Measurements from ENCODE around the gene FXN.
"Not testable (repeated sequence)": the region's sequence is repeated elsewhere in the genome, so short reads cannot be mapped to it uniquely, and the experiment has no call there.

Gene FXN

GRCh38 chr9:69027355-69028097, 8.0 kb upstream of the FXN start:
- peak; percentile 85 for DNase-seq (ENCODE audit: low spot score)

- no peak for DNase-seq (ENCODE audit: low spot score)
Measured at GRCh38 chr9:69028754-69029153, 6.8 kb upstream of the FXN start.

DNA sequence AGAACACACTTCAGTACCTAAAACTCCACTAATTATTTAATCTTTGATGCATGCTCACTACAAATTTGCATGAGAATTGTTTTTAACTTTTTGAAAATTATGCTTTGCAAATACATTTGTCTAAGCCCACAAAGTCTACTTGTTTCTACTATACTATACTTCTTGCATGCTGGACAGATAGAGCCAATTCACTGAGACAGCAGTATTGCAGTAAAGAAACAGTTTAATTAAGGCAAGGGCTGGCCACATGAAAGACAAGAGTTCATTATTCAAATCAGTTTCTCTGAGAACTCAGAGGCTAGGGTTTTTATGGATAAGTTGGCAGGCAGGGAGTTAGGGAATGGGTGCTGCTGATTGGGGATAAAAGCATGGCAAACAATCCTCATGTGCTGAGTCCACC, 6.0 kb upstream of the FXN start:
- DNase-seq (ENCODE audit: low spot score) = no peak

DNA sequence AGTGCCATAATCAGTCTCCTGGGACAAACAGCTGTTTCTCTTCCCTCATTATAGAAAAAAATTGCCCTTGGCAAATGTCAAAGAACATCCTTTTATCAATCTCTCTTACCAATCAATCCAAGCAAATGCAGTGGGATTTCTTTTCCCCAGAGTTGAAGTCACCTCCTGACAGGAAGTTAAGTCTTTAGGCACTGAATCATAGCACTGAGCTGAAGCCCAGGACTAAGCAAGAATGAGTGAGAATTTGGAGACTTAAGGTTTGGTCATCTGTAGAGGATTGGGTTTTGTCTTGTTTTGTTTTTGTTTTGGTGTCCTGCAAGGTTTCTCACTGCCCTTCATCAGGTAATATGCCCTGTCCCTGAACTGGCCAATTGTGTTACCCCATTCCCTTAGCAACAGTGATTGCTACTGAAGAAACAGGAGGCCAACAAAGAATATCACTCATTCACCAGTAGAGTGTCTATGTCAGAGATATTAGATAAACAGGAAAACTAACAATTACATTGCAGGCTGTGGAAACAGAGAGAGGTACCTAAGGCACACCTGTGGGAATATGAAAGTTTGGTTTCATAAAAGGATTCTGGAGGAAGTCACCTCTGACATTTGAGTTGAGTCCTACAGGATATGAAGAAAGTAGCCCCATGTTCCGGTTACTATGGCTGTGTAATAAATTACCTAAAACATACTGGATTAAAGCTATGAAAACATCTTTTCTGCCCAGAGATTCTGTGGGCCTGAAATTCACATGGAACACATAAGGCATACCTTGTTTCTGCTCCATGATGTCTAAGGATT, 4.5 kb upstream of the FXN start:
- no peak for DNase-seq (ENCODE audit: low spot score)

DNA sequence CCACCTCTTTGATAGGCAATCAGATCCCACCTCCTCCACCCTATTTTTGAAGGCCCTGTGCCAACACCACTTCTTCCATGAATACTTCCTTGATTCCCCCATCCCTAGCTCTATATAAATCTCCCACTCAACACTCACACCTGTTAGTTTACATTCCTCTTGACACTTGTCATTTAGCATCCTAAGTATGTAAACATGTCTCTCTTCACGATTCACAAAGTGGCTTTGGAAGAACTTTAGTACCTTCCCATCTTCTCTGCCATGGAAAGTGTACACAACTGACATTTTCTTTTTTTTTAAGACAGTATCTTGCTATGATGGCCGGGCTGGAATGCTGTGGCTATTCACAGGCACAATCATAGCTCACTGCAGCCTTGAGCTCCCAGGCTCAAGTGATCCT, 1.5 kb upstream of the FXN start:
- DNase-seq (ENCODE audit: low spot score) = no peak

DNA sequence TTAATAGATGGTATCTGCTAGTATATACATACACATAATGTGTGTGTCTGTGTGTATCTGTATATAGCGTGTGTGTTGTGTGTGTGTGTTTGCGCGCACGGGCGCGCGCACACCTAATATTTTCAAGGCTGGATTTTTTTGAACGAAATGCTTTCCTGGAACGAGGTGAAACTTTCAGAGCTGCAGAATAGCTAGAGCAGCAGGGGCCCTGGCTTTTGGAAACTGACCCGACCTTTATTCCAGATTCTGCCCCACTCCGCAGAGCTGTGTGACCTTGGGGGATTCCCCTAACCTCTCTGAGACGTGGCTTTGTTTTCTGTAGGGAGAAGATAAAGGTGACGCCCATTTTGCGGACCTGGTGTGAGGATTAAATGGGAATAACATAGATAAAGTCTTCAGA, 757 bp downstream of the FXN start:
- DNase-seq (ENCODE audit: low spot score) = peak; percentile 59

DNA sequence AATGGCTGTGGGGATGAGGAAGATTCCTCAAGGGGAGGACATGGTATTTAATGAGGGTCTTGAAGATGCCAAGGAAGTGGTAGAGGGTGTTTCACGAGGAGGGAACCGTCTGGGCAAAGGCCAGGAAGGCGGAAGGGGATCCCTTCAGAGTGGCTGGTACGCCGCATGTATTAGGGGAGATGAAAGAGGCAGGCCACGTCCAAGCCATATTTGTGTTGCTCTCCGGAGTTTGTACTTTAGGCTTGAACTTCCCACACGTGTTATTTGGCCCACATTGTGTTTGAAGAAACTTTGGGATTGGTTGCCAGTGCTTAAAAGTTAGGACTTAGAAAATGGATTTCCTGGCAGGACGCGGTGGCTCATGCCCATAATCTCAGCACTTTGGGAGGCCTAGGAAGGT, 1.2 kb downstream of the FXN start:
- no peak for DNase-seq (ENCODE audit: low spot score)

DNA sequence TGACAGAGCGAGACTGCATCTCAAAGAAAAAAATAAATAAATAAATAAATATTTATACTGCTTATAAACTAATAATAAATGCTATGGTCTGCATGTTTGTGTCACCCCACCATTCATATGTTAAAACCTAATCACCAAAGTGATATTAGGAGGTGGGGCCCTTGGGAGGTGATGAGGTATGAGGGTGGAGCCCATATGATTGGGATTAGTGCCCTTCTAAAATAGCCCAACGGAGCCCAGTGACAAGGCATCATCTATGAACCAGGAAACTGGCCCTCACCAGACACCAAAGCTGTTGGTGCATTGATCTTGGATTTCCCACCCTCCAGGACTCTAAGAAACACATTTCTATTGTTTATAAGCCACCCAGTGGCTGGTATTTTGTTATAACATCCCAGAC, 5.1 kb downstream of the FXN start:
- DNase-seq (ENCODE audit: low spot score) = no peak

DNA sequence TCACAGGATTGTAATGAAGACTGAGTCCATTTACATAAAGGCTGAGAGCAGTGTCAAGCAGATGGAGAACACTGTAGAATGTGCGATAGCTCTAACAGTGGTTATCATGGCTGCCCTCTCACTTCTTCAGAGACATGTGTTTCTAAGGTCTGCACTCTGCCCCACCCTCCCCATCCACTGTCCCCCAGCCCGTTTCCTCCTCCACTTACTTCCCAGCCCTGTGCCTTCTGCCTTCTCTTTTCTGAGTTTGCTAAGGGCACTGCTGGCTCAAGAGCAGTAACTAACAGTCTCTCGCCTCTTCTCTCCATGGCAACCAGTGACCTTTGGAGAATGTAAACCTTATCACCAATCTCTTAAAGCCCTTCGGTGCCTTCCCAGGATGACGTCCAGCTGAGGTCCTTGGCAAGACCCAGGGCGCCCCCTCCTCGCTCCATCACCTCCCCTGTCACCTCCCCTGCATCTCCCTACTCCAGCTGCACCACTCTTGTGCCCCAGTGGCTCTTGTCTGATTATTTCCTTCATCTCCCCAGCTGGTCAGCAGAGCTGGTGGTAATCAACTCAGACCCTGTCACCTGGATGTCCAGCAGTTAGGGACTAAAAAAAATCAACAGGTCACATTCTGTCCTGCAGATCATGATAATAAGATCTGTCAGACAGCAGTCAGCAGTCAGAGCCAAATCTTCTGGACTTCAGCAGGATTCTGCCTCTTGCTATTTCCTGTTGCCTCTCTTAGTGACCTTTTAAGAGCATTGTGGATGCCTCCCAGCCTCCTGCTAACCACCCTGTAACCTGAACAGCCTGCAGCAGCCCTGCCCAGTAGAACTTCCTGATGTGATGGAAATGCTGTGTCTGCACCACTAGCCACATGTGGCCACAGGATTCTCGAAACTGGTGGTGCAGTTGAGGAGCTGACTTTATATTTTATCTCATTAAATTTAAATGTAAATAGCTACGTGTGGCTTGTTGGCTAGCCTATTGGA, 9.0 kb downstream of the FXN start:
- no peak for DNase-seq (ENCODE audit: low spot score)

GRCh38 chr9:69045821-69046220, 10.3 kb downstream of the FXN start:
- DNase-seq (ENCODE audit: low spot score) = no peak

GRCh38 chr9:69046723-69047122, 11.2 kb downstream of the FXN start:
- no peak for DNase-seq (ENCODE audit: low spot score)

DNA sequence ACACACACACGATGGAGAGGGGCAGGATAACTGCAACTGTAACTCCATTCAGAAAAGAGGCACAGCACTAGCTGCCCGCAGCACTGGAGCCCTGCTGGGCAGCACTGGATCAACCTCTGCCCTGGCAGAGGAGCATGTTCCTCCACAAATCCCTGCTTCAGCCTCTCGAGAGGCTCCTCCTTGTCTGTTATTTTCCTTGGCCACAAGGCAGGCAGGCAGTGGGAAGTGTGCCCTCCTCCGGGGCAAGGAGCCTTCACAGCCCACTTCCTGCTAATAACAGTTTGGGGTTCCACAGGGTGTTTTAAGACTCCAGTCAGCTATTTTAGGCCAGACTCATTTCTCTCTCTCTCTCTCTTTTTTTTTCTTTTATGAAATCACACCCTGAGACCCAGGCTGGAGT, 11.8 kb downstream of the FXN start:
- DNase-seq (ENCODE audit: low spot score) = no peak

- no peak for DNase-seq (ENCODE audit: low spot score)
Measured at GRCh38 chr9:69049094-69049493, 13.5 kb downstream of the FXN start.

GRCh38 chr9:69050936-69051335, 15.4 kb downstream of the FXN start:
- not testable (repeated sequence) for DNase-seq (ENCODE audit: low spot score)

GRCh38 chr9:69054989-69055388, 19.4 kb downstream of the FXN start:
- DNase-seq (ENCODE audit: low spot score) = no peak

GRCh38 chr9:69056191-69056815, 20.8 kb downstream of the FXN start:
- DNase-seq (ENCODE audit: low spot score) = no peak

GRCh38 chr9:69058101-69058500, 22.5 kb downstream of the FXN start:
- DNase-seq (ENCODE audit: low spot score) = no peak

DNA sequence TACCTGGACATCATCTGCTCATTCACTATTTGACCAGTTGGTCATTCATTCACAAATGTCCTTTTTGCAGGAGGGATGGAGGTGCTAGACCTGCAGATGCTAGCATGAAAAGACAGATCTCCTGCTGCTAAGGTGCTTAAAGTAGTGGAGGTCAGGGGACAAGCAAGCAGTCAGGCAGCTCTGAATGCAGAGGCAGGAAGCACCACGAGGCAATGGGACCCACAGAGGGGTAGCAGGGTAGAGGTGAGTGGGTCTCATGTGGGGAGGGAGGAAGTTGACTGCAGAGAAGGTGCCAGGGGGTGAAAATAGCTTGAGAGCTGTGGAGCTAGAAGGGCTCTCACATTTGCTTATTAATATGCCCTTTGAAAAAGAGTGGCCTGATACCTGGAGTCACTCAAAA, 25.2 kb downstream of the FXN start:
- DNase-seq (ENCODE audit: low spot score) = no peak

DNA sequence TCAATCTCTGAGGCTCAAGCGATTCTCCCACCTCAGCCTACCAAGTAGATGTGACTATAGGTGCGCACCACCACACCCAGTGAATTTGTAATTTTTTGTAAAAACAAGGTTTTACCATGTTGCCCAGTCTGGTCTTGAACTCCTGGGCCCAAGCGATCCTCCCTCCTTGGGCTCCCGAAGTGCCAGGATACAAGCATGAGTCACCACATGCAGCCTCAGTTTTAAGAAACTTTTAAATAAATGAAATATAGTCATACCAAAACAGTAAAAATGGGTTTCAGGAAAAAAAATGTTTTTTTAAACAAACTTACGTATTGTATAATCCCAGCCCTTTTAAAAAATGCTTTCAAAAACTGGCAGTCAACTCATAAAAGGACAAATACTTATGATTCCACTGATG, 26.6 kb downstream of the FXN start:
- DNase-seq (ENCODE audit: low spot score) = no peak

GRCh38 chr9:69063839-69064238, 28.3 kb downstream of the FXN start:
- DNase-seq (ENCODE audit: low spot score) = no peak

- no peak for DNase-seq (ENCODE audit: low spot score)
Measured at GRCh38 chr9:69065660-69066059, 30.1 kb downstream of the FXN start.

DNA sequence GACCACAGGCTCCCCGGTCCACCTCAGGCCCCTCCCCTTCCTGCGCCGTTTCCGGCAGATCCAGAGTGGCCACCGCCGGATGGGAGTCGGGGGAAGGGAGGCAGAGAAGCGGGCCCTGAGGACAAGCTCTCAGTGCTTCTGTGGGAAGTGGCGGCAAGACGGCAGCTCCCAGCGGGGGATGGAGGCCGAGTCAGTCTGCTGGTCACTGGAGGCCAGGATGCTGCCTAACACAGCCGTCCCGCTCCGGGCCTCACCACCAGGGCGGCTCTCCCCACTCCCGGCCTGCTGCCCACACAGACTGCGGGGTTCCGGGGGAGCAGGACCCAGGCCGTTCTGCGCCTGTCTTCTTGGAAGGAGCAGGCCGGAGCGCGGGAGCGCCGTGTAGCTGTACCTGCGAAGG, 31.4 kb downstream of the FXN start:
- no peak for DNase-seq (ENCODE audit: low spot score)
